ENCODE results near the gene ABCA4.

The ABCA4 gene

GRCh38 chr1:94079080-94079940, 41.6 kb downstream of the ABCA4 start:
- DNase-seq = no peak

- no peak for DNase-seq
Measured at GRCh38 chr1:94072840-94073522, 48.0 kb downstream of the ABCA4 start.

GRCh38 chr1:94071976-94072375, 49.0 kb downstream of the ABCA4 start:
- no peak for DNase-seq

GRCh38 chr1:94071391-94071790, 49.6 kb downstream of the ABCA4 start:
- DNase-seq = no peak

GRCh38 chr1:94070865-94071264, 50.1 kb downstream of the ABCA4 start:
- DNase-seq = no peak

GRCh38 chr1:94069919-94070285, 51.0 kb downstream of the ABCA4 start:
- DNase-seq = no peak

GRCh38 chr1:94068999-94069918, 51.7 kb downstream of the ABCA4 start:
- no peak for DNase-seq

- DNase-seq = no peak
Measured at GRCh38 chr1:94068096-94068998, 52.6 kb downstream of the ABCA4 start.

GRCh38 chr1:94067196-94067595, 53.8 kb downstream of the ABCA4 start:
- no peak for DNase-seq

GRCh38 chr1:94063379-94063778, 57.6 kb downstream of the ABCA4 start:
- peak; percentile 12 for DNase-seq

GRCh38 chr1:94061513-94062443, 59.2 kb downstream of the ABCA4 start:
- DNase-seq = peak; percentile 66

GRCh38 chr1:94060720-94061119, 60.2 kb downstream of the ABCA4 start:
- no peak for DNase-seq

GRCh38 chr1:94058766-94059165, 62.2 kb downstream of the ABCA4 start:
- no peak for DNase-seq

GRCh38 chr1:94056996-94057395, 64.0 kb downstream of the ABCA4 start:
- no peak for DNase-seq

- DNase-seq = no peak
Measured at GRCh38 chr1:94056171-94056570, 64.8 kb downstream of the ABCA4 start.

GRCh38 chr1:94055459-94056122, 65.4 kb downstream of the ABCA4 start:
- no peak for DNase-seq

- DNase-seq = no peak
Measured at GRCh38 chr1:94050675-94051074, 70.3 kb downstream of the ABCA4 start.

- DNase-seq = no peak
Measured at GRCh38 chr1:94050254-94050653, 70.7 kb downstream of the ABCA4 start.

- DNase-seq = no peak
Measured at GRCh38 chr1:94049791-94050190, 71.2 kb downstream of the ABCA4 start.

- no peak for DNase-seq
Measured at GRCh38 chr1:94048413-94049164, 72.4 kb downstream of the ABCA4 start.
